Right lobe of liver (tissue), 6 donors: ENCODE measurements around the gene UQCR11. TPM values are rescaled to one million over a fixed set of nuclear protein-coding genes. Genes with fewer than 3 reads are reported as not detected.
A peak's percentile ranks its signal among the peaks of the same experiment; 100 is the strongest.

ENCODE experiments used
- ATAC-seq, 4 donors: fragments of 200-7000 bp; cut with Tn5 transposase; one replicate each; pipeline ENCODE4 v1.9.1; 2020; ENCODE audit warnings: mild to moderate bottlenecking in 4 of 4, moderate library complexity in 4 of 4
- DNase-seq, 3 donors: peaks; one replicate each; pipeline ENCODE4 v3.0.0-alpha.2; 2020
- H3K27ac ChIP-seq, 3 donors: fragments of 200-600 bp; one replicate each; pipeline ENCODE4 v1.8.0; 2022
- H3K27me3 ChIP-seq, 2 donors: fragments of 200-600 bp; one replicate each; pipeline ENCODE4 v1.8.0; 2022
- H3K36me3 ChIP-seq, 4 donors: fragments of 200-600 bp; sonication (generic) in 1 of 4; one replicate each; pipeline versions ENCODE4 v1.5.1 to v1.8.0; 2017 to 2022; ENCODE audit warnings: control low read depth in 1 of 4
- H3K4me1 ChIP-seq, 4 donors: fragments of 200-600 bp; sonication (generic) in 1 of 4; one replicate each; pipeline versions ENCODE4 v1.5.1 to v1.8.0; 2017 to 2022; ENCODE audit warnings: control low read depth in 1 of 4
- H3K4me3 ChIP-seq, 3 donors: fragments of 200-600 bp; one replicate each; pipeline ENCODE4 v1.8.0; 2022
- H3K9me3 ChIP-seq, 4 donors: fragments of 200-600 bp; sonication (generic) in 1 of 4; one replicate each; pipeline versions ENCODE4 v1.5.1 to v1.8.0; 2017 to 2022; ENCODE audit warnings: control low read depth in 1 of 4
- POLR2A ChIP-seq: fragments of 450-650 bp; IDR thresholded peaks from one replicate; pipeline ENCODE4 v1.6.1; 2017; ENCODE audit warnings: antibody characterized with exemption, mild to moderate bottlenecking
- WGBS: methylation state at CpG from one replicate; pipeline ENCODE4 v1.1.6; 2018; ENCODE audit warnings: low coverage, low lambda C conversion rate; ENCODE audit not compliant: insufficient coverage; ENCODE audit errors: missing lambda C conversion rate; 5-methylcytosine and 5-hydroxymethylcytosine counted together
- intact Hi-C, 2 donors: fragments of 100-400 bp; cut with DNase I; formaldehyde crosslinking; loops; one replicate each; pipeline versions ENCODE4 v1.11.2 to v1.14.1; 2022
- total RNA-seq, 6 experiments: library from RNA; depleted of rRNA in 2 of 6; stranded (reverse); fragments of >200 nt in 2 of 6; fragmentation: NEBNext Ultra II Directional in 3 of 6; extraction: Animal tissue kit (Norgen Biotek cat#: 25700) in 3 of 6; gene quantifications; one replicate each; pipeline versions ENCODE4 v1.1.0 to v1.2.4, GENCODE V29; 2016 to 2023
- TF ChIP-seq, protein P1 (sequence below), 4 donors: fragments of 200-600 bp in 3 of 4; fragments of 450-650 bp in 1 of 4; IDR thresholded peaks; one replicate each; pipeline versions ENCODE4 v1.5.1 to v1.8.0; 2016 to 2022; ENCODE audit warnings: antibody characterized with exemption in 4 of 4, mild to moderate bottlenecking in 2 of 4
- donor health status: DM: no; HTN: yes; CAD: no.
- donor health status: DM: no; HTN: no; CAD: no.
- donor health status: DM: no; HTN: no; CAD: no.
- donor health status: DM: no; HTN: yes; CAD: no.
- donor health status: DM: no; HTN: yes; CAD: no.

UQCR11 gene
- total RNA-seq, 6 experiments from 2014 or later, result 59.6 to 202 (median 172) TPM

DNA sequence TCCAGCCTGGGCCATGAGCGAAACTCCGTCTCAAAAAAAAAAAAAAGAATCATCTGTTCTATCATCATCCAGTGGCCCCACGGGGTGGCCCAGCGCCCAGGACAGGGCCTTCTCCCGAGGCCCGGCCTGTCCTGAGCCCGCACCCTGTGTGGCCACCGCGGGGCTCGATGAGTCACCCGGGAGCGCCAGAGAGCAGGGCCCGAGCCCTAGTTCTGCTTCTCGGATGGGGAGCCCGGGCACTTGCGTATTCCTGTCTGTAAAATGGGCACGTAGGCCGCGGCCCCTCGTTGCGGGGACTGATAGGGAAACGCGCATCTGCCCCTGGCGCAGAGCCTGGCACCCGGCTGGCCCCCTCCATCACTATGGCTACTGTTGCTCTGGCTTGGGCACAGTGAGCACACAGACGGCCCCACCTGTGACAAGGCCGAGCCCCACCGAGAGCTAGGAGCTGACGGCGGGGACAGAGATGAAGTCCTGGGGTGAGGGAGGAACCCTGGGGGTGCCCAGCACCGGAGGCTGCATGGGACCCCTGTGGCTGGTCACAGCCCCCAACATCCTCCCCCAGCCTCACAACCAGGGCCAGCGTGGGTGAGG, 21.3 kb upstream of the UQCR11 start:
- no CpG with 5 or more reads among the region's 32 CpGs for WGBS
- no peak overlapping the region for H3K4me3 ChIP-seq
- intact Hi-C loops, result no loop called here
- H3K9me3 ChIP-seq, result no peaks in the 10 kb centered on the region
- no peaks in the 10 kb centered on the region for H3K36me3 ChIP-seq
- TF ChIP-seq, protein P1, sequence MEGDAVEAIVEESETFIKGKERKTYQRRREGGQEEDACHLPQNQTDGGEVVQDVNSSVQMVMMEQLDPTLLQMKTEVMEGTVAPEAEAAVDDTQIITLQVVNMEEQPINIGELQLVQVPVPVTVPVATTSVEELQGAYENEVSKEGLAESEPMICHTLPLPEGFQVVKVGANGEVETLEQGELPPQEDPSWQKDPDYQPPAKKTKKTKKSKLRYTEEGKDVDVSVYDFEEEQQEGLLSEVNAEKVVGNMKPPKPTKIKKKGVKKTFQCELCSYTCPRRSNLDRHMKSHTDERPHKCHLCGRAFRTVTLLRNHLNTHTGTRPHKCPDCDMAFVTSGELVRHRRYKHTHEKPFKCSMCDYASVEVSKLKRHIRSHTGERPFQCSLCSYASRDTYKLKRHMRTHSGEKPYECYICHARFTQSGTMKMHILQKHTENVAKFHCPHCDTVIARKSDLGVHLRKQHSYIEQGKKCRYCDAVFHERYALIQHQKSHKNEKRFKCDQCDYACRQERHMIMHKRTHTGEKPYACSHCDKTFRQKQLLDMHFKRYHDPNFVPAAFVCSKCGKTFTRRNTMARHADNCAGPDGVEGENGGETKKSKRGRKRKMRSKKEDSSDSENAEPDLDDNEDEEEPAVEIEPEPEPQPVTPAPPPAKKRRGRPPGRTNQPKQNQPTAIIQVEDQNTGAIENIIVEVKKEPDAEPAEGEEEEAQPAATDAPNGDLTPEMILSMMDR (IDR thresholded peaks at IDR 0.05), result no peak
- TF ChIP-seq POLR2A, result no peak
- no peak for ATAC-seq
- no peaks in the 10 kb centered on the region for H3K4me1 ChIP-seq
- no peak overlapping the region for H3K27ac ChIP-seq
- no peak for DNase-seq
- H3K27me3 ChIP-seq, result no peaks in the 10 kb centered on the region

DNA sequence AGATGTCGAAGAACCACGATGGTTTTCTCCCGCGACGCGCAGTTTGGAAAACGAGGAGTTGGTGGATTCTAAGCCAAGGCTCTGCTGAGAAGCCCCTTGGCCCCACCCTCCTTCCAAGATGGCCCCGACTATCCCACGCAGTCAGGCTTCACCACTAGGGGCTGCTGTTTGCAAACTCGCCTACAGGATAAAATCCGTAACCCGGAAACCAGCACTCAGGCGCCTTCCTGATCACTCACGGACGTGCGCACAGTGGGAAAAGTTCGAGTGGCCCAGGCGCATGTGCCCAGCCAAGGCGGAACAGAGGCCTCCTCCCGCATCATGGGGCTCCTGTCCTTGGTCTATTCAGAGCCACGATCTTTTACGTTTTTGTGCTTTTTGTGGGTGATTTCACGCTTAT, 19.2 kb upstream of the UQCR11 start:
- no peaks in the 10 kb centered on the region for H3K9me3 ChIP-seq

DNA sequence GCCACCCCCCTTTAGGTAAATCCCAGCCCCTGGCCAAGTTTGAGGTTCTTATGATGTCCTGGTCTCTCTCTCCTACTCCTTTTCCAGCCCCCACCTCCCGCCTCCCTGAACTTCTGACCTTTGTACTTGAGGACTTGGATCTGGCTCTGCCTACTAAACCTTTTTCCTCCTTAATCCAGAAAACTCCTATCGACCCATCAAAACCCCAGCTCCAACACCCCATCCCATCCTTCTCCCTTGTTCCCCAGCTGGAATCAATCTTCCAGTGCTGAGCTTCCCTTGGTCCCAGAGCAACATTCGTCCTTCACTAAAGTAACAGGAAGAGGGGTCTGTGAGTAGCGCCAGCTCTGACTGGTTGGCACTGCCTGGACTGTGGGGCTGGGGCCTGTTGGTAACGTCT, 17.3 kb upstream of the UQCR11 start:
- Histone ChIP-seq H3K27ac (no peak overlapping the region), H3K9me3 (no peaks in the 10 kb centered on the region), H3K4me1 (no peaks in the 10 kb centered on the region), H3K4me3 (no peak overlapping the region), H3K36me3 (no peaks in the 10 kb centered on the region), H3K27me3 (no peaks in the 10 kb centered on the region)
- ATAC-seq (no peak), DNase-seq (no peak)
- TF ChIP-seq POLR2A, result no peak
- TF ChIP-seq, protein P1 (IDR thresholded peaks at IDR 0.05), result no peak
- 95% methylated on average over 4 of the region's 5 CpGs for WGBS
- intact Hi-C loops, result no loop called here

More for the DNA sequence above, 19.2 kb upstream of the UQCR11 start:
- Histone ChIP-seq H3K27ac (no peak overlapping the region), H3K27me3 (no peaks in the 10 kb centered on the region), H3K36me3 (no peaks in the 10 kb centered on the region), H3K4me3 (no peak overlapping the region), H3K4me1 (no peaks in the 10 kb centered on the region)
- peak; percentile 50 to 72 (median 64) for ATAC-seq
- TF ChIP-seq, protein P1 (IDR thresholded peaks at IDR 0.05), result peak; percentile 17 to 48 (median 40)
- no peak for TF ChIP-seq POLR2A
- 92% methylated on average over 5 of the region's 23 CpGs for WGBS
- DNase-seq, result peak in 1 of 3 donors; percentile 51
- intact Hi-C loops, result no loop called here

DNA sequence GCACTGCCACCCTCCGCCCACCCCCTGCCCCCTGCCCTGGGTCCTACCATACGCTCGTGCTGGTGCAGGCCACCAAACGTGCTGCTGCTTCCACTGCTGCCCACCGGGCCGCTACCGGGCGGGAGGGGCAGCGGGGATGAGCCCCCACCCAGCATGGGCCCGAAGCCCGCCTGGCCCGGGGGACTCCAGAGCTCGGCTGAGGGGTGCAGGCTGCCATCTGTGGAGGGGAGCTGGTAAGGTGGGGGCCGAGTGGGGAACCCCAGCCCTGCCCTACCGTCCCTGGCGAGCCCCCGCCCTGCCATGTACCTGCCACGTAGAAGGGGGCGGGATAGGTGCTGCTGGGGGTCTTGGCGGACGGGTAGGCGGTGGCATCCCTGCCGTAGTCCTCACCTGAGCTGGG, 16.7 kb upstream of the UQCR11 start:
- intact Hi-C loops, result no loop called here
- Histone ChIP-seq H3K9me3 (no peaks in the 10 kb centered on the region), H3K27ac (no peak overlapping the region), H3K4me1 (no peaks in the 10 kb centered on the region), H3K27me3 (no peaks in the 10 kb centered on the region), H3K36me3 (no peaks in the 10 kb centered on the region), H3K4me3 (no peak overlapping the region)
- no CpG with 5 or more reads among the region's 23 CpGs for WGBS
- TF ChIP-seq POLR2A, result no peak
- TF ChIP-seq, protein P1 (IDR thresholded peaks at IDR 0.05), result no peak
- ATAC-seq (no peak), DNase-seq (no peak)
